NB4 (cell line): ENCODE results near the gene MACROD2.

Source experiments
- DNase-seq: peaks from one replicate; pipeline ENCODE4 v3.0.0; 2010; ENCODE audit warnings: low read depth
- H3K4me3 ChIP-seq: one replicate; pipeline ENCODE4 v1.5.1; 2011; ENCODE audit warnings: mild to moderate bottlenecking, low read depth, low read length, moderate library complexity
- MYC ChIP-seq: IDR thresholded peaks from 2 replicates; pipeline ENCODE4 v1.6.1; 2011; ENCODE audit warnings: low read depth, low read length
- POLR2A ChIP-seq: IDR thresholded peaks from 2 replicates; pipeline ENCODE4 v1.6.1; 2011; ENCODE audit warnings: mild to moderate bottlenecking; ENCODE audit not compliant: insufficient read length; ENCODE audit errors: extremely low read depth
- TF ChIP-seq, protein P1 (sequence below): IDR thresholded peaks from 2 replicates; pipeline ENCODE4 v1.6.1; 2011; ENCODE audit warnings: low read depth, low read length
- TF ChIP-seq, protein P2 (sequence below): IDR thresholded peaks from one replicate; pipeline ENCODE4 v1.5.1; 2012; ENCODE audit warnings: low read depth, low read length

MACROD2 gene

DNA sequence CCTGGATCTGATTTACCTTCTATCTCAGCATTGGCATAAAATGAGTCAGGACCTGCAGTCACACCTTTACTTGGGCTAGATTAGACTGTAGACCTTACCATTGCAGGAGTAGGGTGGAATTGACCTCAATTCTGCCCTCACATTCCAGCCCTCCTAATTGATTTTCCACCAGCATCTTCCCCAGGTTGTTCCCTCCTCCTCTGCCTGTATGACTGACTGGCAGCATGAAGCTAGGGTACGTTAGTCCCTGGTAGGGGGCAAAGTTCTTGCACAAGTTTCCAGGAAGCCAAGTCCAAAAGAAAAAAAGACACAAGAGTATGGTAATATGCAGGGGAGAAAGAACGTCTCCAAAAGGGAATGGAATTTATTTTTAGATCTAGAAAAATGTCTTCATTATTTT, 567.7 kb downstream of the MACROD2 start:
- TF ChIP-seq MYC, result no peak
- TF ChIP-seq POLR2A, result no peak
- TF ChIP-seq, protein P1, sequence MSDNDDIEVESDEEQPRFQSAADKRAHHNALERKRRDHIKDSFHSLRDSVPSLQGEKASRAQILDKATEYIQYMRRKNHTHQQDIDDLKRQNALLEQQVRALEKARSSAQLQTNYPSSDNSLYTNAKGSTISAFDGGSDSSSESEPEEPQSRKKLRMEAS, result no peak
- TF ChIP-seq, protein P2, sequence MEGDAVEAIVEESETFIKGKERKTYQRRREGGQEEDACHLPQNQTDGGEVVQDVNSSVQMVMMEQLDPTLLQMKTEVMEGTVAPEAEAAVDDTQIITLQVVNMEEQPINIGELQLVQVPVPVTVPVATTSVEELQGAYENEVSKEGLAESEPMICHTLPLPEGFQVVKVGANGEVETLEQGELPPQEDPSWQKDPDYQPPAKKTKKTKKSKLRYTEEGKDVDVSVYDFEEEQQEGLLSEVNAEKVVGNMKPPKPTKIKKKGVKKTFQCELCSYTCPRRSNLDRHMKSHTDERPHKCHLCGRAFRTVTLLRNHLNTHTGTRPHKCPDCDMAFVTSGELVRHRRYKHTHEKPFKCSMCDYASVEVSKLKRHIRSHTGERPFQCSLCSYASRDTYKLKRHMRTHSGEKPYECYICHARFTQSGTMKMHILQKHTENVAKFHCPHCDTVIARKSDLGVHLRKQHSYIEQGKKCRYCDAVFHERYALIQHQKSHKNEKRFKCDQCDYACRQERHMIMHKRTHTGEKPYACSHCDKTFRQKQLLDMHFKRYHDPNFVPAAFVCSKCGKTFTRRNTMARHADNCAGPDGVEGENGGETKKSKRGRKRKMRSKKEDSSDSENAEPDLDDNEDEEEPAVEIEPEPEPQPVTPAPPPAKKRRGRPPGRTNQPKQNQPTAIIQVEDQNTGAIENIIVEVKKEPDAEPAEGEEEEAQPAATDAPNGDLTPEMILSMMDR, result no peak
- DNase-seq, result no peak

DNA sequence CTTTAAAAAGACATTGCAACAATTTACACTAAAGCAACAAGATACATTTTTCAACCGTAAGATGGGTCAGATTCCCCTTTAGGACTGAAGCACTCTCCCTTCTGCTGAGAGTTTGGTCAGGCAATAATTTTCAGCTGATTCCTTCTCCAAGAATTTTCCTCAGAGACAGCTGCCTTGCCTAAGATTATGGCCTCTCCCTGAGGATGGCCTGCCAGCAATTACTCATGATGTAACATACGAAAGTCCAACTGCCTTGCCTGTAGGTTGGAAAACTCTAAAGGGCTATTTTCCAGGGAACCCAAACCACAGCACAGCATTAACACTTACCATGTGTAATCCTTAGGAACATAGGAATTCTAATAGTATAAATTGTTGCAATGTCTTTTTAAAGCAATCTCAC, 571.2 kb downstream of the MACROD2 start:
- TF ChIP-seq POLR2A, result no peak
- DNase-seq, result no peak
- no peak overlapping the region for H3K4me3 ChIP-seq

More for the DNA sequence above, 567.7 kb downstream of the MACROD2 start:
- H3K4me3 ChIP-seq, result no peak overlapping the region

DNA sequence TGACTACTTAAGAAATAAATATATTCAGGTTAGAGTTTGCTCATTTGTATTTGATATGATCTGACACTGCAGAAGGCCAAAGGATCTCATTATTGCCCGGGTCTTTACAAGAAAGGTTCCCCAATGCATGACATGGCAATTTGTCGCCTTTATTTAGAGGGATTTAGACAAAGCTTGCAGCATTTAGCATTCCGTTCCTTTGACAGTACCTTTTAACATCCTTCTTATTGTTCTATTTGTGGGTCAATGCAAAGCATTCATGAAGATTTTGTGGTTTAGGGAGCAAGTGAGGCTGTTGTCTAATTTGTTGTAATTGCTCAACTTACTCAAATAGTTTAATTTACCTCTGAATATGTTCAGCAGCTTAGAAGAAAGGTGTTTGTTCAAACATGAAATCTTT, 572.9 kb downstream of the MACROD2 start:
- no peak for TF ChIP-seq MYC
- no peak for TF ChIP-seq POLR2A
- TF ChIP-seq, protein P2, result no peak
- TF ChIP-seq, protein P1, result no peak

DNA sequence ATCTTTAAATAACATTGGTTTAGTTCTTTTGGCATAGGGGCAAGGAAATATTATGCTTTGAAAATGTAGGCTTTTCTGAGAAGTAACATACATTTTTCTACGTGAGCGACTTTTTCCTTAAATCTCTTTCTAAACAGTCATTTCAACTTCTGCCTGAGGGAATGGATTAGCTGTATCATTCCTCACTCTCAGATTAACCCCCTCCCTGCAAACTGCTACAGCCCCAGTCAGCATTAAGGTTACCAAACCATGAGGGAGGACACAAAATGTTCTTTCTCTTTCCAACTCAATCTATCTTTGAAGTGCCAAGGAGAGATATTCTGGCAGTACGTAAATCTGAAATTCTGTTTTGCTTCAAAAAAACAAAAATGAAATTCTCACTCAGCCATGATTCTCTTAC, 573.4 kb downstream of the MACROD2 start:
- H3K4me3 ChIP-seq, result no peak overlapping the region
- TF ChIP-seq, protein P1, result no peak
- TF ChIP-seq, protein P2, result no peak
- TF ChIP-seq MYC (no peak), POLR2A (no peak)
- no peak for DNase-seq

More for the DNA sequence above, 572.9 kb downstream of the MACROD2 start:
- no peak for DNase-seq
- no peak overlapping the region for H3K4me3 ChIP-seq

DNA sequence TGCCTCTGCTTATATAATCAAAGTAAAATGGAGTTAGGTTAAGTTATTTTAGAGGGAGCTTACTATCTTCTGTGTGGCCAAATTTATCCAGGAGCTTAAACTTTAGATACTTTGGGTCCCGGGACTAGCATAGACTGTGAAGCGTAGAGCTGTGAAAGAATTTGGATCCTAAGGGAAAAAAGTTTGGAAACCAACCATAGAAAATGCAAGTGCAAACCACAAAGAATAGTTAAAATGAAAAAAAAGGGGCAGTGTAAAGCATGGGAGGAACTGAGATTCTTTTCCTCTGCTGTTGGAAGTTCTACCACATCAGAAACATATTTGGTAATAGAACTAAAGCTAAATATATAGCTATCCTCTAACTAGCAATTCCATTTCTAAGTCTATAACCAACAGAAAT, 574.3 kb downstream of the MACROD2 start:
- DNase-seq, result no peak
- TF ChIP-seq, protein P1, result no peak
- TF ChIP-seq, protein P2, result no peak
- TF ChIP-seq POLR2A (no peak), MYC (no peak)
- H3K4me3 ChIP-seq, result no peak overlapping the region

DNA sequence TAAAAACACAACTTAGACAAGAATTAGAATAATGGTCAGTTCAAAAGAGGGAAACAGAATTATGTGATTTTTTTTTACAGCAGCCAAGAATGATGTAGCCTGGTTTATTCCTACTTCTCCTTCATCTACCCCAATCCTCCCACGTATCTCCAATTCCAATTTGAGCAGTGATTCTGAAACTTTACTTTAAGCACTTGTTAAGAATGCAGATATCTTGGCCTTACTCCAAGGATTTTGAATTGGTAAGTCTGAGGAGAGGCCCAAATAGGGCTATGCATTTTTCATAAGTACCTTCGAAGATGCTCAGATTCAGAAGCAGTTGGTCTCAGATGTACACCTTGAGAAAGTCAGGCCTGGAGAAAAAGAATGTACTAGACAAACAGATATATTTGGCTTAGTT, 575.5 kb downstream of the MACROD2 start:
- no peak for DNase-seq
- no peak overlapping the region for H3K4me3 ChIP-seq
- TF ChIP-seq, protein P2, result no peak
- TF ChIP-seq MYC, result no peak
- TF ChIP-seq, protein P1, result no peak
- TF ChIP-seq POLR2A, result no peak
